ENCODE results near the gene DGKH. TPM values are rescaled to one million over a fixed set of nuclear protein-coding genes. Genes with fewer than 3 reads are reported as not detected.

Gene DGKH
- total and polyA plus RNA-seq, 2 of the 13 experiments (the other 11 are each of a cell fraction or from before 2014, with no cell fraction given) = 0.01 to 0.13 TPM

DNA sequence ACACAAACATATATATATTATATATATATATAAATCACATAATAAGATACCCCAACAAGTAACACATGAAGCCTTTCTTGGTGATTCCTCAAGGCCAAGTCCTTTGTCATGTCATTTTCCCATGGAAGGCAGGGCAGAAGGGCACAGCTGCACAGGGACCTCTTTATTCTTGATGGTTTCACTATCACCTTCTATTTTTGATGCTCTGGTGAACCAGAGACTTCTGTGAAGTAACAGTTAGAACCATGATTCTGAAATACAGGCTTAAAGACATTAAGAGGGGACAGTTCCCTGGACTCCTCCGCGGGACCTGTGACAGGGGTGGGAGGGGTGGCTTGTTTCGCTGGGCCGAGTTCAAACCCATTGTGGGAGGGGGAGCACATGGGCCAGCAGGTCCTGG is 104.0 kb downstream of the DGKH start (continued):
- TF ChIP-seq, protein P1, sequence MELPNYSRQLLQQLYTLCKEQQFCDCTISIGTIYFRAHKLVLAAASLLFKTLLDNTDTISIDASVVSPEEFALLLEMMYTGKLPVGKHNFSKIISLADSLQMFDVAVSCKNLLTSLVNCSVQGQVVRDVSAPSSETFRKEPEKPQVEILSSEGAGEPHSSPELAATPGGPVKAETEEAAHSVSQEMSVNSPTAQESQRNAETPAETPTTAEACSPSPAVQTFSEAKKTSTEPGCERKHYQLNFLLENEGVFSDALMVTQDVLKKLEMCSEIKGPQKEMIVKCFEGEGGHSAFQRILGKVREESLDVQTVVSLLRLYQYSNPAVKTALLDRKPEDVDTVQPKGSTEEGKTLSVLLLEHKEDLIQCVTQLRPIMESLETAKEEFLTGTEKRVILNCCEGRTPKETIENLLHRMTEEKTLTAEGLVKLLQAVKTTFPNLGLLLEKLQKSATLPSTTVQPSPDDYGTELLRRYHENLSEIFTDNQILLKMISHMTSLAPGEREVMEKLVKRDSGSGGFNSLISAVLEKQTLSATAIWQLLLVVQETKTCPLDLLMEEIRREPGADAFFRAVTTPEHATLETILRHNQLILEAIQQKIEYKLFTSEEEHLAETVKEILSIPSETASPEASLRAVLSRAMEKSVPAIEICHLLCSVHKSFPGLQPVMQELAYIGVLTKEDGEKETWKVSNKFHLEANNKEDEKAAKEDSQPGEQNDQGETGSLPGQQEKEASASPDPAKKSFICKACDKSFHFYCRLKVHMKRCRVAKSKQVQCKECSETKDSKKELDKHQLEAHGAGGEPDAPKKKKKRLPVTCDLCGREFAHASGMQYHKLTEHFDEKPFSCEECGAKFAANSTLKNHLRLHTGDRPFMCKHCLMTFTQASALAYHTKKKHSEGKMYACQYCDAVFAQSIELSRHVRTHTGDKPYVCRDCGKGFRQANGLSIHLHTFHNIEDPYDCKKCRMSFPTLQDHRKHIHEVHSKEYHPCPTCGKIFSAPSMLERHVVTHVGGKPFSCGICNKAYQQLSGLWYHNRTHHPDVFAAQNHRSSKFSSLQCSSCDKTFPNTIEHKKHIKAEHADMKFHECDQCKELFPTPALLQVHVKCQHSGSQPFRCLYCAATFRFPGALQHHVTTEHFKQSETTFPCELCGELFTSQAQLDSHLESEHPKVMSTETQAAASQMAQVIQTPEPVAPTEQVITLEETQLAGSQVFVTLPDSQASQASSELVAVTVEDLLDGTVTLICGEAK (IDR thresholded peaks at IDR 0.05) = no peak
- TF ChIP-seq, protein P1 (CRISPR knock-in tag; IDR thresholded peaks at IDR 0.05) = no peak
- no peak for TF ChIP-seq RARG (CRISPR knock-in tag; IDR thresholded peaks at IDR 0.05; ENCODE audit: low read depth)
- no peak for TF ChIP-seq KDM6A (CRISPR knock-in tag; IDR thresholded peaks at IDR 0.05; ENCODE audit: low read depth)
- no peak for TF ChIP-seq SRSF9 (IDR thresholded peaks at IDR 0.05; ENCODE audit: borderline replicate concordance, insufficient read depth, low read depth, low read length, poor library complexity, severe bottlenecking)
- no peak for TF ChIP-seq SMAD1 (CRISPR knock-in tag; IDR thresholded peaks at IDR 0.05; ENCODE audit: borderline replicate concordance, low read depth)
- TF ChIP-seq, protein P2, sequence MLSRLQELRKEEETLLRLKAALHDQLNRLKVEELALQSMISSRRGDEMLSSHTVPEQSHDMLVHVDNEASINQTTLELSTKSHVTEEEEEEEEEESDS (CRISPR knock-in tag; IDR thresholded peaks at IDR 0.05; ENCODE audit: borderline replicate concordance) = no peak
- TF ChIP-seq, protein P3, sequence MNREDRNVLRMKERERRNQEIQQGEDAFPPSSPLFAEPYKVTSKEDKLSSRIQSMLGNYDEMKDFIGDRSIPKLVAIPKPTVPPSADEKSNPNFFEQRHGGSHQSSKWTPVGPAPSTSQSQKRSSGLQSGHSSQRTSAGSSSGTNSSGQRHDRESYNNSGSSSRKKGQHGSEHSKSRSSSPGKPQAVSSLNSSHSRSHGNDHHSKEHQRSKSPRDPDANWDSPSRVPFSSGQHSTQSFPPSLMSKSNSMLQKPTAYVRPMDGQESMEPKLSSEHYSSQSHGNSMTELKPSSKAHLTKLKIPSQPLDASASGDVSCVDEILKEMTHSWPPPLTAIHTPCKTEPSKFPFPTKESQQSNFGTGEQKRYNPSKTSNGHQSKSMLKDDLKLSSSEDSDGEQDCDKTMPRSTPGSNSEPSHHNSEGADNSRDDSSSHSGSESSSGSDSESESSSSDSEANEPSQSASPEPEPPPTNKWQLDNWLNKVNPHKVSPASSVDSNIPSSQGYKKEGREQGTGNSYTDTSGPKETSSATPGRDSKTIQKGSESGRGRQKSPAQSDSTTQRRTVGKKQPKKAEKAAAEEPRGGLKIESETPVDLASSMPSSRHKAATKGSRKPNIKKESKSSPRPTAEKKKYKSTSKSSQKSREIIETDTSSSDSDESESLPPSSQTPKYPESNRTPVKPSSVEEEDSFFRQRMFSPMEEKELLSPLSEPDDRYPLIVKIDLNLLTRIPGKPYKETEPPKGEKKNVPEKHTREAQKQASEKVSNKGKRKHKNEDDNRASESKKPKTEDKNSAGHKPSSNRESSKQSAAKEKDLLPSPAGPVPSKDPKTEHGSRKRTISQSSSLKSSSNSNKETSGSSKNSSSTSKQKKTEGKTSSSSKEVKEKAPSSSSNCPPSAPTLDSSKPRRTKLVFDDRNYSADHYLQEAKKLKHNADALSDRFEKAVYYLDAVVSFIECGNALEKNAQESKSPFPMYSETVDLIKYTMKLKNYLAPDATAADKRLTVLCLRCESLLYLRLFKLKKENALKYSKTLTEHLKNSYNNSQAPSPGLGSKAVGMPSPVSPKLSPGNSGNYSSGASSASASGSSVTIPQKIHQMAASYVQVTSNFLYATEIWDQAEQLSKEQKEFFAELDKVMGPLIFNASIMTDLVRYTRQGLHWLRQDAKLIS (CRISPR knock-in tag; IDR thresholded peaks at IDR 0.05) = no peak
- no peak for TF ChIP-seq BHLHE40 (IDR thresholded peaks at IDR 0.05; ENCODE audit: low read length)
